ENCODE results near the gene DGCR8. TPM values are rescaled to one million over a fixed set of nuclear protein-coding genes. Genes with fewer than 3 reads are reported as not detected.

DGCR8 gene
- polyA plus RNA-seq, 1 experiment, result 22.0 TPM

DNA sequence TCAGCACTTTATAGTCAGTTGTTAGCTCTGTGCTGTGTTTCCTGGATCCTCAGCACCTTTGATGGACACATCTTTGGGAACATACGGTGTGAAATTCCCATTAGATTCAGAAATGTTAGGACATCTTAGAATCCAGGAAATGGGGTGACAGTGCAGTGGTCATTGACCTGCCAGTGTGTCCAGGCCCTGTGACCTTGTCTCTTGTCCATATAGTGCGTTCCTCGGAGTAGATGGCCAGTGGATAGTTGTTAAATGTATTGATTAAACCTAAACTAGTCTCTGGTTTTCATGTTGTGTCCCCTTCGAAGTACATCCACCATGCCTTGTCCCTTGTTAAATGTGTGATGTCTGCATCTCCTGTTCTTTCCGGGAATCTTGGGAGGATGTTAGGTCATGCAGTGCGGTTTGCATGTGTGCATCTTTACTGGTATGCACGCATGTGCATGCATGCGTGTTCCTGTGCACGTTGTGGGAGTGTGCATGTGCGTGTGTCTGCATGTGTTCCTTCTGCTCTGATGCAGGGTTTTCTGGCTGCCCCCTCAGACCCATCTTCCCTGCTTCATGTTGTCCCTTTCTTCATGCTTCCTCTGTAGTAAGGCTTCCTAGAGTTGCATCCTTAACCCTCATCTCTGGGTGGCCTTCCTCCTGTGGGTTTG lies 4.0 kb downstream of the DGCR8 start:
- DNase-seq (ENCODE audit: low read depth, low spot score), result no peak
- Histone ChIP-seq H3K27ac (ENCODE audit: low read depth, low read length) (no peak overlapping the region), H3K9me3 (ENCODE audit: control insufficient read depth, insufficient read depth, low read length) (no peaks in the 10 kb centered on the region; the same call in 1 of the 2 replicates), H3K4me3 (ENCODE audit: low read depth, low read length) (no peak overlapping the region), H3K27me3 (ENCODE audit: control insufficient read depth, insufficient read depth, low read length) (no peaks in the 10 kb centered on the region)
- ChIA-PET POLR2A (no interaction called here), CTCF (no interaction called here)
- TF ChIP-seq, protein P1, sequence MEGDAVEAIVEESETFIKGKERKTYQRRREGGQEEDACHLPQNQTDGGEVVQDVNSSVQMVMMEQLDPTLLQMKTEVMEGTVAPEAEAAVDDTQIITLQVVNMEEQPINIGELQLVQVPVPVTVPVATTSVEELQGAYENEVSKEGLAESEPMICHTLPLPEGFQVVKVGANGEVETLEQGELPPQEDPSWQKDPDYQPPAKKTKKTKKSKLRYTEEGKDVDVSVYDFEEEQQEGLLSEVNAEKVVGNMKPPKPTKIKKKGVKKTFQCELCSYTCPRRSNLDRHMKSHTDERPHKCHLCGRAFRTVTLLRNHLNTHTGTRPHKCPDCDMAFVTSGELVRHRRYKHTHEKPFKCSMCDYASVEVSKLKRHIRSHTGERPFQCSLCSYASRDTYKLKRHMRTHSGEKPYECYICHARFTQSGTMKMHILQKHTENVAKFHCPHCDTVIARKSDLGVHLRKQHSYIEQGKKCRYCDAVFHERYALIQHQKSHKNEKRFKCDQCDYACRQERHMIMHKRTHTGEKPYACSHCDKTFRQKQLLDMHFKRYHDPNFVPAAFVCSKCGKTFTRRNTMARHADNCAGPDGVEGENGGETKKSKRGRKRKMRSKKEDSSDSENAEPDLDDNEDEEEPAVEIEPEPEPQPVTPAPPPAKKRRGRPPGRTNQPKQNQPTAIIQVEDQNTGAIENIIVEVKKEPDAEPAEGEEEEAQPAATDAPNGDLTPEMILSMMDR (IDR thresholded peaks at IDR 0.05; ENCODE audit: low read depth, low read length), result no peak

DNA sequence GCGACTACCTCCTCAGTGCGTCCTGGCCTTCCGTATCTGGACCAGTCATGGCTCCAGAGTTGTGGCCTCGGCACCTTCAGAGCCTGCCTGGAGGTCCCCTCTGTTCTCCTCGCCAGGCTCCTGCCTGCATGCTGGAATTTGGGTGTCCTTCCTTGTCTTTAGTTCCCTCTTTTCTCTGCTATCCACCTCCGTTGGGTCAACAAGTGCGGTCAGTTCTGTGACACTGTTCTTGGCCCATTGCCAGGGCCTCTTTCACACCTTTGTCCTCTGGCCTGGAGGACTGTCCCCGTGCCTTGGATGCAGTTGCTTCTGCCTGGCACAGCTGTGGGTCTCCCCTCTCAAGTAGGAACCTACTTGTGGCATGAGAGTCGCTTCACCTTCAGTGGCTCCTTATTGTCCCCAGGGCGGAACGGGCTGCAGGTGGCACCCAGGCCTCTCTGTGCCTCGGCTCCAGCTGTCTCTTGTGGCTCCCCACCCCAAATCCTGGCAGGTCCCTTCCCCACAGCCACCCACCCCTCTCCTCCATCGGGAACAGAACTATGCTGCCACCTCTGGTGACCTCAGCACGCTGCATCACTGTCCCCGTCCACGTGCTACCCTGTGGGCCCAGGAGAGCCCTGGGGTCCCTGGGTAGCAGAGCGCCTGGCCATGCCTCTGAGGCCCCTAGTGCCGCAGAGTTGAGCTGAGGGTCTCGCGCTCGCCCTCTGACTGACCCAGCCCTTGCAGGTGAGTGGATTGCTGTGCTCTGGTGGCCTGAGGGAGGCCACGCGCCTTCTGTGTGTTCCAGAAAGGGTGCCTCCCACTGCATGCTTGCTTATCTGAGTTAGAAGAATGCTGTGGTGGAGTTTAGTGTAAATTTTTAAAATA lies 4.7 kb downstream of the DGCR8 start:
- no peak for DNase-seq (ENCODE audit: low read depth, low spot score)

DNA sequence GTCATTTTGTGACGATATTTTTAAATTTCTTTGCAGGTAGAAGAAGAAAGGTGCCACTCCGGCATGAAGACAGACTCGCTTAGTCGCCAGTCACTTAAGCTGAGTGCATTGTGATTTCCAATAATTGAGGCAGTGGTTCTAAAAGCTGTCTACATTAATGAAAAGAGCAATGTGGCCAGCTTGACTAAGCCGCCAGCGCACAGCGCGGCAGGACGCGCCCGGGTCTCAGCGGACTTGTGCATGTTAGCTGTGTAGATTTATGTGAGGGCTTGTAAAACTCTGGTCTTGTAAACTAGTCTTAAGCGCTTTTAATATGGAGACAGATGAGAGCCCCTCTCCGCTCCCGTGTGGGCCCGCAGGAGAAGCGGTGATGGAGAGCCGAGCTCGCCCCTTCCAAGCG lies 5.6 kb downstream of the DGCR8 start:
- POLR2A ChIA-PET, result no interaction called here
- no peak overlapping the region for H3K4me3 ChIP-seq (ENCODE audit: low read depth, low read length)
- DNase-seq (ENCODE audit: low read depth, low spot score), result no peak
- no peak overlapping the region for H3K27ac ChIP-seq (ENCODE audit: low read depth, low read length)
- TF ChIP-seq, protein P1 (IDR thresholded peaks at IDR 0.05; ENCODE audit: low read depth, low read length), result no peak
- H3K9me3 ChIP-seq (ENCODE audit: control insufficient read depth, insufficient read depth, low read length), result no peaks in the 10 kb centered on the region
- CTCF ChIA-PET, result no interaction called here
- no peaks in the 10 kb centered on the region for H3K27me3 ChIP-seq (ENCODE audit: control insufficient read depth, insufficient read depth, low read length)

More for the DNA sequence above, 4.7 kb downstream of the DGCR8 start:
- no peak overlapping the region for H3K4me3 ChIP-seq (ENCODE audit: low read depth, low read length)
- CTCF ChIA-PET, result no interaction called here
- H3K27me3 ChIP-seq (ENCODE audit: control insufficient read depth, insufficient read depth, low read length), result no peaks in the 10 kb centered on the region
- peak overlapping the region; percentile 11 for H3K27ac ChIP-seq (ENCODE audit: low read depth, low read length)
- no peaks in the 10 kb centered on the region for H3K9me3 ChIP-seq (ENCODE audit: control insufficient read depth, insufficient read depth, low read length)
- POLR2A ChIA-PET, result no interaction called here
- TF ChIP-seq, protein P1 (IDR thresholded peaks at IDR 0.05; ENCODE audit: low read depth, low read length), result peak; percentile 39; the same call in 1 of the 2 replicates

DNA sequence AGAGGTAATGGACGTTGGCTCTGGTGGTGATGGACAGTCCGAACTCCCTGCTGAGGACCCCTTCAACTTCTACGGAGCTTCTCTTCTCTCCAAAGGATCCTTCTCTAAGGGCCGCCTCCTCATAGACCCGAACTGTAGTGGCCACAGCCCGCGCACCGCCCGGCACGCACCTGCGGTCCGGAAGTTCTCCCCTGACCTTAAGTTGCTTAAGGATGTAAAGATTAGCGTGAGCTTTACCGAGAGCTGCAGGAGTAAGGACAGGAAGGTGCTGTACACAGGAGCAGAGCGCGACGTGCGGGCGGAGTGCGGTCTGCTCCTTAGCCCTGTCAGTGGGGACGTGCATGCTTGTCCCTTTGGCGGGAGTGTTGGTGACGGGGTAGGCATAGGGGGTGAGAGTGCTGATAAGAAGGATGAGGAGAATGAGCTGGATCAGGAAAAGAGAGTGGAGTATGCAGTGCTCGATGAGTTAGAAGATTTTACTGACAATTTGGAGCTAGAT lies 6.1 kb downstream of the DGCR8 start:
- CTCF ChIA-PET, result no interaction called here
- H3K27me3 ChIP-seq (ENCODE audit: control insufficient read depth, insufficient read depth, low read length), result no peaks in the 10 kb centered on the region
- H3K9me3 ChIP-seq (ENCODE audit: control insufficient read depth, insufficient read depth, low read length), result no peaks in the 10 kb centered on the region
- TF ChIP-seq, protein P1 (IDR thresholded peaks at IDR 0.05; ENCODE audit: low read depth, low read length), result no peak
- H3K4me3 ChIP-seq (ENCODE audit: low read depth, low read length), result no peak overlapping the region
- H3K27ac ChIP-seq (ENCODE audit: low read depth, low read length), result no peak overlapping the region
- POLR2A ChIA-PET, result no interaction called here
- DNase-seq (ENCODE audit: low read depth, low spot score), result no peak

DNA sequence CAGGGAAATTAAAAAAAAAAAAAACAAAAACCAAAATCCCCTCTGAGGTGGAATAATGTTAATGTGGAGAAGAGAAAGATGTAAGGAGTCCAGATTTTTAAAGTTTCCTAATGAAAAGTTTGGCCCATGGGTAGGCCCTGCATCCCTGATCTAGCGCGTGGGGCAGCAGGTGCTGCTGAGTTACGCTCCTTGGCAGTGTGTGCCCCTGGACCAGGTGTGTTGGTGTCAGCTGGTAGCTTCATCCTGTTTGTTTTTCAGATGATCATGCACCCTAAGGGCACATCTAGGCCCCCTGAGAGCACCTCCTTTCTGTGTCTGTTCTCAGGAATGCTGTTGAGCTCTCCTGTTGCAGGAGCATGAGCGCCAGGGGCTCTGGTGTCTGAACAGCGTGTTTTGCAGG lies 6.7 kb downstream of the DGCR8 start:
- no peak for DNase-seq (ENCODE audit: low read depth, low spot score)
- CTCF ChIA-PET, result no interaction called here
- no peak overlapping the region for H3K4me3 ChIP-seq (ENCODE audit: low read depth, low read length)
- H3K27me3 ChIP-seq (ENCODE audit: control insufficient read depth, insufficient read depth, low read length), result no peaks in the 10 kb centered on the region
- no peaks in the 10 kb centered on the region for H3K9me3 ChIP-seq (ENCODE audit: control insufficient read depth, insufficient read depth, low read length)
- H3K27ac ChIP-seq (ENCODE audit: low read depth, low read length), result no peak overlapping the region
- POLR2A ChIA-PET, result no interaction called here
- TF ChIP-seq, protein P1 (IDR thresholded peaks at IDR 0.05; ENCODE audit: low read depth, low read length), result no peak

All from AG04450 (cell line).